T-helper 2 cell treated with Interferon-gamma antibody and Interleukin-4, amounts not matched to agents 100 ng/mL and 5 ng/mL, for 36 hours (primary cell): ENCODE measurements around the gene RTN4RL2. TPM values are rescaled to one million over a fixed set of nuclear protein-coding genes. Genes with fewer than 3 reads are reported as not detected.

ENCODE experiments used
- intact Hi-C: fragments of 100-400 bp; cut with micrococcal nuclease; formaldehyde crosslinking; loops from one replicate; pipeline ENCODE4 v1.15.1; 2023
- total RNA-seq: library from RNA; stranded (reverse); gene quantifications from 2 replicates; pipeline ENCODE4 v1.2.3, GENCODE V29; 2022

Gene RTN4RL2
- total RNA-seq, 1 donor from 2014 or later = 0.20 TPM

DNA sequence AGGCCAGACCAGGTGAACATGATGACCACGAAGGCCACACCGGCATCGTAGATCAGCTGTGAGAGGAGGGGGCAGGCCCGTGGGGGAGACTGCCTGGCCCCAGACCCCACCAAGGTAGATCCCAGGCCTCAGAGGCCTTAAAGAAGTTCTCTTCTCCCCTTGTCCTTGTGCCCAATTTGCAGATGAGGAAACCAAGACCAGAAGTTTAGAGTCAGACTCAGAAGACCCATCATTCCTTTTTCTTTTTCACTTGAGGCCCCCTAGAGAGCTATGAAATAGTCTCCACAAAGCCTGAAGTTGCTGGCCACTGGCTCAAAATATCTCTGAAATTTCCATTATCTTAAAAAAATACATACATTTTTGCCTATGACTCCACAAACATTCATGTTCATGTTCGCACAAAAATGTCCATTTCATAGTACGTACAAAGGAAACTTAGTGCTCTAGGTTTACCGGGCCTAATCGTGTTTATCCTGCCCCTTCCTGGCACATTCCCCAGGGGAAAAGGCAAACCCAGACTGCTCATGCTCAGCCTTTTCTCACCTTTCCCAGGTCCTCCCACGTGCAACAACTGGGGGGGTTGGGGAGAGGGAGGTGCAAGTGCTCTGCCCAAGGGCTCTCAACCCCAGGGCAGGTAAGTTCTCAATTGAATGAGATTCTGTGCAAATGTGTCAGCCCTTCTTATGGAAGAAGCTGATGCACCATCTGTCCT is 35.9 kb downstream of the RTN4RL2 start:
- intact Hi-C loops = no loop called here

DNA sequence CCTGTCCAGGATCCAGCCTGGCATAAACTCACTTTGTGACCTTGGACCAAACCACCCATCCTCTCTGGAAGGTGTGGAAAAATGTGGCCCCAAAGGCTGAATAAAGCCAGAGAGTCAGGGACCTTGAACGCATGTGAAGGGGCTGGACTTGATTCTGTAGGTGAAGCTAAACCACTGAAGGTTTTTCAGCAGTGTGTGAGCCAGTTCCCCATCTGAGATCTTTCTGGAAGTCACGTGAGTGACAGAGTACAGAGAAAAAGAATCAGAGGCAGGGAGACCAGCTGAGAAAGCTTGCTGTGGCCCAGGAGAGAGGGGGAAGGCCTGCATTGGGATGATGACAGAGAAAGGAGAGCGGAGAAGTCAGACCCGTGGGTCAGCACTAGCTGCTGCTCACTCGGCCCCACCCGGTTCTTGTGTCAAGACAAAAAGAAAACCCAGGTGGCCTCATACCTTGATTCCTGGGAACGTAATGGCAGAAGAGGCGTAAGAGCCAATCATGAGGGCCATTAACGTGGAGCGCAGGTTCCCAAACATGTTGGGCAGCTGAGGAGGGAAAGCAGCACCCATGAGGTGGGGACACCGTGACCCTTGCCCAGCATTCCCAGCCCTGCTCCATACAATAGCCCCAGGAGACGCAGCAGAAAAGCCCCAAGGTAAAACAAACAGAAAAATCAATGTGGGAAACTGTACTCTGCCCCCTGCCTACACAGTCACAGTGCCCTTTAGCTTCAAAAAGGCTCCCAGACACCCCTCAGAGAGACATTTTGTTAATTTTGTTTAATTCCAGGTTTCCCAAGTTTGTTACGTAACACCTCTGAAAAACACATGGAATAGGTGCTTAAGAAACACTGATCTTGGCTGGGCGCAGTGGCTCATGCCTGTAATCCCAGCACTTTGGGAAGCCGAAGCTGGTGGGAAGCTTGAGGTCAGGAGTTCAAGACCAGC is 37.2 kb downstream of the RTN4RL2 start:
- intact Hi-C loops = loop anchor here (2.0 kb wide), 1 partner anchor 17 kb away; the partner anchor contains the start of gene SLC43A1

DNA sequence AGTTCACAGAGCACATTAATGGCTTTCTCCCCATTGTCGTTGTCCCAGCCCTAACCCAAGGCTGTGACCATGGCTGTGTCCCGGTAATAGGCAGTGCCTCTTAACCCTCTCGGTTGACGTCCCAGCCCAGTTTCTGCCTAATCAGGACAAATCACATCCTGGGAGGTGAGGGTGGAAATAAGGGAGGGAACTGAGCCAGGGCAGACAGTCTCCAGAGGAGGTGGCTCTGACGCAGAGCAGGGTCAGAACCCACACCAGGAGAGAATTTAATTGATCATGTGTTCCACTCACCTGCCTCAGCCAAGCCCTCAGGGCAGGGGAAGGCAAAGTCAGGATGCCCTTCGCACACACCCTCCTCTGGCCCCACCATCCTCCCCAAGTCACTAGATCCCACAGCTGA is 38.2 kb downstream of the RTN4RL2 start:
- intact Hi-C loops = loop anchor here (2.0 kb wide), 1 partner anchor 16 kb away; the partner anchor contains the start of gene SLC43A1

DNA sequence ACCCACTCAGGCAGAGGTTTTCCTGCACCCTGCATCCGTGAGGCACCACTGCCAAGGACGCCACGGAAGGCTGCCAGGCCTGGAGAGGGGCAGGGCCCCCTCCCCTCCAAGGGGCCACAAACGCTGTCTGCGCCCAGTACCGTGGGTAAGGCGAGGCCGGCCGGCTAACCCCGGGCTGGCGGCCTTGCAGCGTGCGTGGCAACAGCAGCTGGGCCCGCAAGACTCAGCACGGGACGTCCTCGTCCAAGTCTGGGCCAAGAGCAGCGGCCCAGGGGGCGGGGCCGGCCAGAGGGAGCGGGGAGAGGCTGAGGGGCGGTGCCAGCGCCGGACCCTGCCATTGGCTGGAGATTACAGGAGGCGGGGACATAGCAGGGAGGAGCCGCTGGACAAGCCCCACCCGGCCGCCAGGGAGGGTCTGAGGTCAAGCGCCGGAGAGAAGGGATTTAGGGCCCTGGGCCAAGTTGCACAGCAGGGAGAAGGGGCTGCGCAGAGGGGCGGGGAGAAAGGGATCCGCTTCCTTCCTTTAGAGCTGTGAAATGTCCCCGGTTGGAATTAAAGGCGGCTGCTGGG is 39.2 kb downstream of the RTN4RL2 start:
- intact Hi-C loops = loop anchor here (2.0 kb wide), 1 partner anchor 15 kb away; the partner anchor contains the start of gene SLC43A1

DNA sequence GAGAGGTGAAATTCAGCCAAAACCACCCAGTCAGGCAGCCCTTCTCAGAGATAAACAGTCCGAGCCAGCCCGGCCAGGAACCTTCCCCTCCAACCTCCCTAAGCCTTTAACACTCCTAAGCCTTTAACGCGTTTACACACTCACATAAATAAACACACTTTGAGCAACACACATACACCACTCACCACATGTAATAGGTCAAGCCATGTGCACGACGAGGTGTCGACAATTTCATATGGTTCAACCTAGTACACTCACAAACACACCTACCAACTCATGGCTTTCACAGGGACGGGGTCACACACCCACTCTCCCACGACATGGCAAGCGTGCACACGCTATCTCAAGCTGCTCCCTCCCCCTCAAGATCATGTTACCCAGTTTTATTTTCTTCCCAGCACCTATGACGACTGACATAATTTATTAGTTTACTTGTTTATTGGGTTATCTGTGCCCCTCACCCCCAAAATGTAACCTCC is 39.7 kb downstream of the RTN4RL2 start:
- intact Hi-C loops = loop anchor here (2.0 kb wide), 1 partner anchor 15 kb away; the partner anchor contains the start of gene SLC43A1

DNA sequence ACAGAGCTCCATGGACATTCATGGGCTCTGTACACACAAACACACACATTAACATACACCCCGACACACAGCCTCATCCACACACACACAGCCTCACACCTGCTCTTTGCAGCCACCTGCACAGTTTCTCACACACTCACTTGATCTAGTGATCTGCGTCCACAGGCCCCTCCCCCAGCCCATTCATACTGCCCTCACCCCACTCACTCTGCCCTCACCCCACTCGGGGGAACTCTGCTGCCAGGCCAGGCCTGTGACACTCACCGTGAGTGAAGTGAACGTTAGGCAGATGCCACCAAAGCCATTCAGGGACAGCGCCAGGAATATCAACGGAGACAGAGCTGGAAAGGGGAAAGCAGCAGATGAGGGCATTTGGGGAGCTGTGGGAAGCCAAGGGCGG is 40.2 kb downstream of the RTN4RL2 start:
- intact Hi-C loops = no loop called here

DNA sequence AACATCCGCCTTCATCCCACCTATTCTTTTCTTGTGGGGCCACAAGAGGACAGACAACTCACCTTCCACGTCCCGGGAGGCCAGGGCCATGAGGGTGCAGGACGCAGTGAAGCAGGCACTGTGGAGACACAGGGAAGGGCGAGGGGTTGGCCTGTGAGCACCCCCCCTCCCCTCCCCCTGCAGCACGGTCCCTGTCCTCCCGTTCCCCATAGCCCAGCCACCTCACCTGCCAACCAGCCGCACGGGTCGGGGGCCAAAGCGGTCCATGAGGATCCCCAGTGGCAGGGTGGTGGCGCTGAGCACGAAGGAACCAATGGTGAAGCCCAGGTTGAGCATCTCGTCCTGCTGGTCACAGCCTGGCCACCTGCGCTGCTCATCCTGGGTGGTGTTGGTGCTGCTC is 40.6 kb downstream of the RTN4RL2 start:
- intact Hi-C loops = no loop called here

DNA sequence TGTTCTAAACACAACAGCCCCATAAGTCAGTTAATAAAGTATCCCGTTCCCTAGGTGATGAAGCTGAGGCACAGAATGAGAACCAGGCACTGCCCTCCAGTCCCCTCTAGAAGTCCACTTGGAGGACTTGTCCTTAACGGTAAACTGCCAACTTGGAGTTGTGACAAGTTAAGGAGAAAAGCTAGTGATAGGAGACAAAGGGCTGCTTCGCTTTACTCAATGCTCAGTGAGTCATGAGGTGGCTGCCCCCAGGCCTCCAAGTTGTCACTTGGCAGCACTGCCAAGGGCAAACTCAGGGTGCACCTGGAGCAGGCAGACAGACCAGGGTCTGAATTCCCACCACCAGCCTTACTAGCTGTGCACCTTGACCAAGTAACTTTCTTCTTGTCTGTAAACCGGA is 41.6 kb downstream of the RTN4RL2 start:
- intact Hi-C loops = no loop called here

DNA sequence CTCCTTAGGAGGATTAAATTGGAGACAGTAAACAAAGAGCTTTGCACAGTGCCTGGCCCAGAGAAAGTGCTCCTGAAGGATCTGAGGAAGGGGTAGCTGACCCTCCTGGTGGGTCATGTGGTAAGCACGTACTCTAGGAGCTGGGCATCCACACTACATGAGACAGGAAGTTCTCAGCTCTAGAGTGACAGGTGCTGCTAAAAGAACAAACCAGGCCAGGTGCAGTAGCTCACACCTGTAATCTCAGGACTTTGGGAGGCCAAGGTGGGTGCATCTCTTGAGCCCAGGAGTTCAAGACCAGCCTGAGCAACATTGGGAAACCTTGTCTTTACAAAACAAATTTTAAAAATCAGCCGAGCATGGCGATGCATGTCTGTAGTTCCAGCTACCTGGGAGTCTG is 42.0 kb downstream of the RTN4RL2 start:
- intact Hi-C loops = no loop called here

DNA sequence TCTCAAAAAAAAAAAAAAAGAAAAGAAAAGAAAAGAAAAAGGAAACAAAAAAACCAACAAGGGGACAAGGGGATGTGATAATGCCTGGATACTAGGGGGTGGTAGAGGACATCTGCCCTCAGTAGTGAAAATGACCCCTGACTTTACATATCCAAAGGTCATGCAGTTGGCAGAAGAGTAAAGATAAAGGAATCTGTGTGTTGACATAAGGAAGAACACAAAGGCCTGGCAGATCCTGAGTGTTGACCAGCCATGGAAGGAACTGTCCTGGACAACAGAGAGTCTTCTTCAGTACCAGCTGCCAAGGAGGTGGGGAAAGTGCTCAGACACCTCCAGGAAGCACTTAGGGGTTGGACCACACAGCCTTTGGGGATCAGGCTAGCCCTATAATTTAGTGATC is 42.5 kb downstream of the RTN4RL2 start:
- intact Hi-C loops = no loop called here

DNA sequence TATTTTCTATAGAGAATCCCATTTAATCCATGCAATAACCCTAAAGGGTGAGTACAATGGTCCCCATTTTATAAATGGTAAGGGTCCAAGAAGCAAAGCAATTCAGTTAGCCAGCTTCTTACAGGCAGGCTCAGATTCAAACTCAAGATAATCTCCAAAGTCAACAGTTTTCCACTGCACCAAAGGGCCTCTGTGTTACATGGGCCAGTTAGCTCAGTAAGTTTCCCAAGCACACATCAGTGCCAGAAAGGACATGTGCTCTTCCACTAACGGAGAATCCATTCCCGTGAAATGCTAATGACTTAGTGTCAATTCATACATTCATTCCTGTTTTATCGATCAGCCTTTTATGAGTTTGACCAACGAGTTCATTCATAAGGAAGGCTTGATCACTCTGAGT is 44.2 kb downstream of the RTN4RL2 start:
- intact Hi-C loops = no loop called here

DNA sequence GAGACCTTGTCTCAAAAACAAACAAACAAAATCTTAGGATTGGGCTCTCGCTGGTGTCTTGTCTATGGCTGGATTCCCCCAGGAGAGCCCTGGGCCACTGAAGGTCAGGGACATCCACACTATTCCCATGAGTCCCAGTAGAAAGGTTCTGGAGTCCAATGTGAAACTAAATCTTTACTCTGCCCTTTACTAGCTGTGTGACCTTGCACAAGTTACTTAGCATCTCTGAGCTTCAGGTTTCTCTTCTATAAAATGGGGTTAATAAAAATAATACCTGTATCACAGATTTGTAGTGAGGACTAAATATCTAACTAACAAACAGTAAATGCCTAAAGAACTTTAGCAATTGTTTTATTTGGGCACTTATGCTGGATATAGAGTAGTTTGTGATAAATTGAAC is 46.2 kb downstream of the RTN4RL2 start:
- intact Hi-C loops = no loop called here

DNA sequence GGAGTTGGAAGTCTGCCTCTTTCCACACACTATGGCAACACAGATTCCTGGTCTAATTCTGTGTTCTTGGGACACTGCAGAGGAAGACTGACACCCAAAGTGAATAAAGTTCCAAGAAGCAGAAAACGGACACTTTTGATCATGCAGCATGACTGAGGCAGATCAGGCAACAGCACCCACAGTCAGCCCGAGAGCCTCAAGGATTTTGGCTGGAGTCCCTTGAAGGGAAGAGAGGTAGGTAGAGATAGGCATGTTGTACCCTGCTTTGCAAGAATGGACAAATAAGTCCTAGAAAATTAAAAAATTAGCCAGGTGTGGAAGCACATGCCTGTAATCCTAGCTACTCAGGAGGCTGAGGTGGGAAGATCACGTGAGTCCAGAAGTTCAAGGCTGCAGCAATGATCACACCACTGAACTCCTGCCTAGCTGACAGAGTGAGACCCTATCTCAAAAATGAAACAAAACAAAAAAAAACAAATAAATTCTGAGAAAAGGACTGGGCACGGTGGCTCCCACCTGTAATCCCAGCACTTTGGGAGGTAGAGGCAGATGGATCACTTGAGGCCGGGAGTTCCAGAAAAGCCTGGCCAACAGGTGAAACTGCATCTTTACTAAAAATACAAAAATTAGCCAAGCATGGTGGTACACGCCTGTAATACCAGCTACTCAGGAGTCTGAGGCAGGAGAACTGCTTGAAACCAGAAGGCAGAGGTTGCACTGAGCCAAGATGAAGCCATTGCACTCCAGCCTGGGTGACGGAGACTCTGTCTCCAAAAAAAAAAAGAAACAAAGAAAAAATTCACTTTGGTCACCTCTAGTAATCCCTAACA is 48.2 kb downstream of the RTN4RL2 start:
- intact Hi-C loops = no loop called here

DNA sequence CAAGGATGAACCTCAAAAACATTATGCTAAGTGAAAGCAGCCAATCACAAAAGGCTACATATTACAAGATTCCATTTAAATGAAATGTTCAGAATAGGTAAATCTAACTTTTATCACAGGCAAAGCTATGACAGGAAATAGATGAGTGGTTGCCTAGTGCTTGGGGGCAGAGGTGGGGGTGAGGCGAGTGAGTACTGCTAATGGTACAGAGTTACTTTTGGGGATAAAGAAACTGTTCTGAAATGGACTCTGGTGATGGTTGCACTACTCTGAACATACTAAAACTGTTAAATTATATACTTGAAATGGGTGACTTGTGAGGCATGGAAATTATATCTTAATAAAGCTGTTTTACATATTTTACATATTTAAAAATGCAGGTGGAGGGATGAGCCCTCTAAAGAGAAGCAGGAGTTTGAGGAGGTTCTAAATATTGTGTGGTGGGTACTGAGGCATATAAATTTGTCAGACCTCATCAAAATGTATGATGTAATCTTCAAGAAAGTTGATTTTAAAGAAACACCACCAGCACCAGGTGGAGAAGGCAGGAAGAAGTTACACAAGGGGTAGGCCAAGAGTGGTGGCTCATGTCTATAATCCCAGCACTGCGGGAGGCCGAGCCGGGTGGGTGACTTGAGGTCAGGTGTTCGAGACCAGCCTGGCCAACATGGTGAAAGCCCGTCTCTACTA is 51.6 kb downstream of the RTN4RL2 start:
- intact Hi-C loops = loop anchor here (5.0 kb wide), 1 partner anchor 55 kb away; no protein-coding TSS in a partner anchor

DNA sequence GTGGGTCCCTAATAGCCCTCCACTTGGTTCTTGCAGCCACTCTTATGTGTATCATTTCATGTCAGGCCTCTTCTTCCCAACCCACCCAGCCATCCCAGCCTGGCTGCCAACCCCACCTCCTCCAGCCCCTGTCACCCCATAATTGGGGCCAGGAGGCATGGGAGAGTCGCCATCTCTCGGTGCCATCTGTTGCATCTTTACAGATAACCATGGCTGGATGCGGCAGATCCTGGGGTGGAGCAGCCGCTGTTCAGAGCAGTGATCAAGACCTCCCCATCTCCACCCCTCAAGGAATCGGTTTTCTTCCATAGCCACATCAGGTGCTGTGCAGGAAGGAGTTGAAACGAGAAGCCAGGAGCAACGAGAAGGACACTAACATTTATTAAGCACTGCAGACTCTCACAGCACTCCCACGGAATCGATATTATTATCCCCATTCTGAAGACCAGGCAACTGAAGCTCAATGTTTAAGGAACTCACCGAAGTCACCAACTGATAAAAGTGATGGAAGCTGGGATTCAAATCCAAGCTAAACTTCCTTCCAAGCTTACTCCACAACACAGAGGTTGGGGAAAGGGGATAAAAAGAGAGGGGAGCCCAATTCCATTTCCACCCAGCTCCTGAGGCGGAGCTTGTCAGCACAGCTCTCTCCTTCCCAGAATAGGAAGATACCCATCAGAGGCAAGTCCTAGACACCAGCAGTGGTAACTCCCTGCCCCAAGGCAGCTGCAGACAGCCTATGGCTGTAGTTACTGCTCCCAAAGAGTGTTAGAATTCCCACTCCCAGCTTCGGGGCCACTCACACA is 52.5 kb downstream of the RTN4RL2 start:
- intact Hi-C loops = loop anchor here (5.0 kb wide), 1 partner anchor 56 kb away; no protein-coding TSS in a partner anchor

DNA sequence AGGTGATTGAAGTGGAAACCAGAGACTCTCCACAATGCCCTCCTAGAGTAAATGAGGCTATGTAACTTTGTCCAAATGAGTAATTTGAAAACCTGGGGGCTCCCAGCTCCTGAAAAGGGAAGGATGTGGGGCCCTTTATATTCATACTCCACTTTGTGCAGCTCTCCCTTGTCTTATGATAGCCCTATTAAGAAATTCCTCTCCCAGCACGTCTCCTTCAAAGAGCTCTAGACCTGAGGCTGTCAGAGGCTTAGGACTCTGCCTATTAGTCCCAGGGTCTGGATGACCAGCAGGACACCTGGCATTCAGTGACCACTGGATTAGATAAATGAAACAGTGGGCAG is 53.1 kb downstream of the RTN4RL2 start:
- intact Hi-C loops = loop anchor here (5.0 kb wide), 1 partner anchor 56 kb away; no protein-coding TSS in a partner anchor

DNA sequence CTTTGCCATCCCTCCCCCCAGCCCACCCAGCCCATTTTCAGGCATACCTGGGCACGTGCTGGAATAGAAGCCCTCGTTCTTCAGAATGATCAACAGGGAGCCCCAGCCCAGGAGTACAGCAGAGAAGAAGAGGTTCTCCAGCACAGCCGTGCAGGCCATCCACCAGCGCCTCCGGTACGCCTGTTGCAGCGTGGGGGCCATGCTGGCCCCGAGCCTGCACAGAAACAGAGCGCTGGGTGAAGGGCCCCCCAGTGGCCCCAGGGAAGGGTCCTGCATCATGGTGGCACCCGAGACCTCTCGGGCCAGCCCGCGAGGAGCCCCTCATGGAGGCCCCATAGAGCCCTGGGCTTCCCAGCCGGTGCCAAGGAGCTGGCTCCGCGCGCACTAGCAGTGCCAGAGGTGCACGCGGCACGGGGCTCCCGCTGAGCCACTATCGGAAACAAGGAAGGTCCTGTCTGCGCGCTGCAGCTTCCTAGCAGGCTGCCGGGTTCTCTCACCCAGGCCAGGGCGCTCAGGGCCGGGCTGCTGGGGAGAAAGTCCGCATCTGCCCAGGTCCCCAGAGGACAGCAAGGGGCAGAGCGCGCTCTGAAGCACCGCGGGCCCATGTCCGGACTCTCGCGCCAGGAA is 53.7 kb downstream of the RTN4RL2 start:
- intact Hi-C loops = loop anchor here (1.0 to 5.0 kb wide), 3 partner anchors 15 to 57 kb away; partner anchors contain the start of gene TIMM10

DNA sequence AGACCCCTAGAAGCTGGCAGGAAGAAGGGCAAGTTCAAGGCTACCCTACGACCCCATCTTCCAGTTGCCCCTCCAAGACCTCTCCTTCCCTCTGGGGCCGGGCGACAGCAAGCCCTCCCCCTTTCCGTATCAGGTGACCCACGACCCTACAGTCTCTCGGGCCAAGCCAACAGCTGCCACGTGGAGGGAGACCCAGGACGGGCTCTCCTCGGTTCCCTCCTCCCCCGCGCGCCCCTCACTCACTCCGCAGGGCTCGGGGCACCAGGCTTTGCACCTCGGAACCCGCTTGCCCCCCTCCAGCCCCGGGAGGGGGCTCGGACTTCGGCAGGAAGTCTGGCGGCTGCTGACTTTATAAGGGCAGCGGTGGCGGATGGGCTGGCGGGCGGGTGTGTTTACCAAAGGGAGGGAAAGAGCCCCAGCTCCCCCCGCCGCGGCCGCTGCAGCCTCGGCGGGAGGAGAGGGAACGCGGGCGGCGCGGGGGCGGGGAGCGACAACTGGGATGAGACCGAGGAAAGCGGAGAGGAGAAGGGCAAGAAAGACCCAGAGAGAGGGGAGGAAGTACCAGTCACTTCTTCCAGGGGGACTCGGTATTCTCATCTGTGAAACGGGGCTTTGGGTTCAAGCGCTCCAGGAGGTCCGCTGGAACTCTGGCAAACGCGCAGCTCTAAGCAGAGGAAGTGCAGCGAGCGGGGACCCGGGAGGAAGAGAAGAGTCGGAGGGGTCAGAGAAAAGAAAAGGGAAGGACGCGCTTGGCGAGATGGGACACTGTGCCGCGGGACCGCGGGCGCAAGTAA is 54.4 kb downstream of the RTN4RL2 start:
- intact Hi-C loops = loop anchor here (1.0 to 5.0 kb wide), 3 partner anchors 16 to 57 kb away; partner anchors contain the start of gene TIMM10
